HCT116 (cell line): ENCODE data around the gene ERAP2. TPM values are rescaled to one million over a fixed set of nuclear protein-coding genes. Genes with fewer than 3 reads are reported as not detected.

Experiments used
- ATAC-seq: fragments of 200-7000 bp; cut with Tn5 transposase; 2 replicates; pipeline ENCODE4 v1.9.1; 2020; ENCODE audit warnings: mild to moderate bottlenecking, moderate library complexity
- BruUV-seq: library from RNA; stranded (reverse); fragments of 400-500 nt; replicated peaks from 2 replicates; lab custom pipeline; 2021; lab: Mats Ljungman, UMichigan
- CTCF ChIA-PET: fragments of 300-600 bp; sonication (Branson Sonifier 250); formaldehyde crosslinking; loops from one replicate; lab custom pipeline; 2021; ENCODE audit warnings: antibody characterized with exemption; lab: Charles Lee
- POLR2A ChIA-PET: fragments of 300-600, 350-600 bp; sonication (Branson Sonifier 250); formaldehyde crosslinking; loops from one replicate; lab custom pipeline; 2021; ENCODE audit warnings: antibody characterized with exemption; lab: Charles Lee
- RAD21 ChIA-PET, 2 experiments: fragments of 300-600 bp; sonication (Branson Sonifier 250); formaldehyde crosslinking; loops; one replicate each; lab custom pipeline; 2023; ENCODE audit warnings: low total read pairs in 2 of 2; ENCODE audit not compliant: uncharacterized antibody in 2 of 2, unreplicated experiment in 2 of 2, low non-redundant PET in 1 of 2; lab: Charles Lee
- DNase-seq: peaks from one replicate; pipeline ENCODE4 v3.0.0-alpha.2; 2010; ENCODE audit warnings: low read depth, low spot score
- H2AFZ ChIP-seq: fragments of 200-600 bp; shearing (Covaris generic), sonication (generic); 2 replicates; pipeline ENCODE4 v1.6.1; 2017; ENCODE audit warnings: low read depth, mixed run types, mixed read lengths, antibody characterized with exemption, low read length; ENCODE audit not compliant: poor library complexity, severe bottlenecking
- H3K27ac ChIP-seq: 2 replicates; pipeline ENCODE4 v1.5.1; 2012; ENCODE audit warnings: low read depth, low read length
- H3K27me3 ChIP-seq: fragments of 200-600 bp; sonication (generic); 2 replicates; pipeline ENCODE4 v1.6.1; 2016; ENCODE audit warnings: mixed run types, low read length, mixed read lengths; ENCODE audit not compliant: insufficient read depth
- H3K36me3 ChIP-seq, 2 experiments: fragments of 200-500 bp in 1 of 2; fragments of 200-600 bp in 1 of 2; sonication (Bioruptor generic) in 1 of 2; sonication (generic) in 1 of 2; 2 replicates each; pipeline versions ENCODE4 v1.5.1 to v1.6.1; 2014 to 2016; ENCODE audit warnings: low read length in 2 of 2, inconsistent platforms in 1 of 2, mixed read lengths in 1 of 2, mixed run types in 1 of 2; ENCODE audit not compliant: insufficient read depth in 2 of 2, control insufficient read depth in 1 of 2
- H3K4me1 ChIP-seq, 2 experiments: fragments of 200-600 bp in 1 of 2; sonication (generic) in 1 of 2; 2 replicates each; pipeline versions ENCODE4 v1.5.1 to v1.6.1; 2012 to 2017; ENCODE audit warnings: low read length in 2 of 2, inconsistent platforms in 1 of 2, mild to moderate bottlenecking in 1 of 2, mixed read lengths in 1 of 2, mixed run types in 1 of 2, moderate library complexity in 1 of 2; ENCODE audit not compliant: insufficient read depth in 2 of 2, control insufficient read depth in 1 of 2
- H3K4me2 ChIP-seq: fragments of 200-600 bp; sonication (generic); 2 replicates; pipeline ENCODE4 v1.6.1; 2017; ENCODE audit warnings: mixed run types, low read length, mixed read lengths
- H3K4me3 ChIP-seq, 2 experiments: fragments of 200-600 bp in 1 of 2; sonication (generic) in 1 of 2; replicated peaks in 1 of 2; 2 replicates each; pipeline ENCODE4 v1.5.1; 2011 to 2016; ENCODE audit warnings: low read length in 2 of 2, control low read depth in 1 of 2, low read depth in 1 of 2, mild to moderate bottlenecking in 1 of 2, mixed read lengths in 1 of 2, mixed run types in 1 of 2
- H3K79me2 ChIP-seq: fragments of 200-600 bp; sonication (generic); 2 replicates; pipeline ENCODE4 v1.6.1; 2017; ENCODE audit warnings: mild to moderate bottlenecking, mixed run types, low read length, moderate library complexity, mixed read lengths; ENCODE audit not compliant: insufficient read depth
- H3K9ac ChIP-seq: fragments of 200-600 bp; sonication (generic); 2 replicates; pipeline ENCODE4 v1.6.1; 2016; ENCODE audit warnings: low read length, mixed read lengths
- H3K9me2 ChIP-seq: fragments of 200-600 bp; sonication (generic), shearing (Covaris generic); 2 replicates; pipeline ENCODE4 v1.6.1; 2017; ENCODE audit warnings: mixed run types, mild to moderate bottlenecking, moderate library complexity; ENCODE audit not compliant: insufficient read depth
- H3K9me3 ChIP-seq, 2 experiments: fragments of 200-500 bp in 1 of 2; fragments of 200-600 bp in 1 of 2; sonication (Bioruptor generic) in 1 of 2; sonication (generic) in 1 of 2; 2 replicates each; pipeline ENCODE4 v1.6.1; 2014 to 2017; ENCODE audit warnings: low read length in 2 of 2, mixed read lengths in 2 of 2, inconsistent platforms in 1 of 2, low read depth in 1 of 2, mild to moderate bottlenecking in 1 of 2, mixed run types in 1 of 2, moderate library complexity in 1 of 2; ENCODE audit not compliant: control insufficient read depth in 1 of 2, insufficient read depth in 1 of 2
- H4K20me1 ChIP-seq: fragments of 200-600 bp; sonication (generic), shearing (Covaris generic); 2 replicates; pipeline ENCODE4 v1.6.1; 2017; ENCODE audit warnings: mixed run types, mild to moderate bottlenecking, moderate library complexity; ENCODE audit not compliant: insufficient read depth
- CBX3 ChIP-seq: IDR thresholded peaks from 2 replicates; pipeline ENCODE4 v1.6.1; 2012; ENCODE audit warnings: low read depth
- CEBPB ChIP-seq: IDR thresholded peaks from 2 replicates; pipeline ENCODE4 v1.6.1; 2012; ENCODE audit warnings: low read depth
- ELF1 ChIP-seq: IDR thresholded peaks from 2 replicates; pipeline ENCODE4 v1.6.1; 2012; ENCODE audit warnings: low read depth, borderline replicate concordance
- EZH2 ChIP-seq: fragments of 200-600 bp; sonication (generic); IDR thresholded peaks from 2 replicates; pipeline ENCODE4 v1.6.1; 2017; ENCODE audit warnings: antibody characterized with exemption, mixed run types
- EZH2phosphoT487 ChIP-seq: fragments of 200-600 bp; IDR thresholded peaks from 2 replicates; pipeline ENCODE4 v1.6.1; 2018; ENCODE audit warnings: antibody characterized with exemption, borderline replicate concordance
- FOSL1 ChIP-seq: IDR thresholded peaks from 2 replicates; pipeline ENCODE4 v1.6.1; 2012; ENCODE audit warnings: low read depth
- JUND ChIP-seq: IDR thresholded peaks from 2 replicates; pipeline ENCODE4 v1.6.1; 2012
- MAX ChIP-seq: IDR thresholded peaks from 2 replicates; pipeline ENCODE4 v1.6.1; 2012
- POLR2AphosphoS5 ChIP-seq: IDR thresholded peaks from 2 replicates; pipeline ENCODE4 v1.6.1; 2011; ENCODE audit warnings: mild to moderate bottlenecking, low read depth, low read length, moderate library complexity
- RAD21 ChIP-seq: IDR thresholded peaks from 2 replicates; pipeline ENCODE4 v1.6.1; 2012; ENCODE audit warnings: low read depth, mild to moderate bottlenecking
- REST ChIP-seq: IDR thresholded peaks from 2 replicates; pipeline ENCODE4 v1.6.1; 2012; ENCODE audit warnings: low read depth
- SIN3A ChIP-seq: IDR thresholded peaks from 2 replicates; pipeline ENCODE4 v1.6.1; 2012; ENCODE audit warnings: low read depth
- SRF ChIP-seq: IDR thresholded peaks from 2 replicates; pipeline ENCODE4 v1.6.1; 2012; ENCODE audit warnings: low read depth
- TCF7L2 ChIP-seq: IDR thresholded peaks from 2 replicates; pipeline ENCODE4 v1.7.0; 2011; ENCODE audit warnings: borderline replicate concordance, inconsistent platforms; ENCODE audit not compliant: insufficient read depth, insufficient read length; ENCODE audit errors: extremely low read depth
- YY1 ChIP-seq: IDR thresholded peaks from 2 replicates; pipeline ENCODE4 v1.6.1; 2011; ENCODE audit warnings: low read length, low read depth, moderate library complexity, mild to moderate bottlenecking; ENCODE audit not compliant: insufficient replicate concordance; ENCODE audit errors: extremely low read depth
- ZFX ChIP-seq: fragments of 450-650 bp; IDR thresholded peaks from 2 replicates; pipeline ENCODE4 v1.6.1; 2017
- ZNF274 ChIP-seq: fragments of 200-500 bp; sonication (Bioruptor generic); IDR thresholded peaks from 2 replicates; pipeline ENCODE4 v1.6.1; 2014; ENCODE audit warnings: mild to moderate bottlenecking, low read depth, low read length, inconsistent platforms
- intact Hi-C: fragments of 100-400 bp; cut with micrococcal nuclease; formaldehyde crosslinking; loops from 2 replicates; pipeline ENCODE4 v1.10.0; 2022
- total RNA-seq: library from RNA; stranded (reverse); gene quantifications from one replicate; pipeline ENCODE4 v1.2.1, GENCODE V29; 2021; ENCODE audit not compliant: unreplicated experiment
- TF ChIP-seq, protein P1 (sequence below): IDR thresholded peaks from 2 replicates; pipeline ENCODE4 v1.6.1; 2012

Gene ERAP2
- total RNA-seq, 1 experiment from 2014 or later, result 2.2 TPM

DNA sequence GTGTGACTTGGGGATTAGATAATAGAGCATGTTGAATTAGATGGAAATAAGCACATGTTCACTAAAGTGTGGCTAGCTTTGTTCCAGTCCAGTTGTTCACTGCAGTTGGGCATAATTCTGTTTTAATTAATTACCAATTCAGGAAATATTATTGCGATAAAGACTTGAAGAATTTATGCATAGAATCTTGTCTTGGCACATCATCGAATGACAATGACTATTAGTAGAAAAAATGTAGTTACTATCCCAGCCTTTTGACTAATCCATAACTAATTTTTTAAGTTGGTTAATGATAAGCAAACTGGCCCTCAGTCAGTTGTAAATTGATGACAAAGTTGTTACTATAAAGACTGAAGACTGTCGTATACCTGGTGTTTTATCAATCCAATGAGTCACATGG lies 70.1 kb downstream of the ERAP2 start:
- TF ChIP-seq EZH2phosphoT487 (no peak), MAX (no peak)
- TF ChIP-seq, protein P1, sequence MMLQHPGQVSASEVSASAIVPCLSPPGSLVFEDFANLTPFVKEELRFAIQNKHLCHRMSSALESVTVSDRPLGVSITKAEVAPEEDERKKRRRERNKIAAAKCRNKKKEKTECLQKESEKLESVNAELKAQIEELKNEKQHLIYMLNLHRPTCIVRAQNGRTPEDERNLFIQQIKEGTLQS, result no peak
- TF ChIP-seq, all 23 proteins: peak for 0
- Histone ChIP-seq H2AFZ (no peak overlapping the region), H3K27ac (no peak overlapping the region), H3K9ac (no peak overlapping the region), H3K4me2 (no peak overlapping the region), H3K27me3 (no peaks in the 10 kb centered on the region), H3K4me1 (peaks cover 0 to 4% of the 10 kb centered on the region in 2 experiments; a peak in 1 of 4 replicates), H3K9me3 (no peaks in the 10 kb centered on the region), H3K9me2 (no peaks in the 10 kb centered on the region), H4K20me1 (no peaks in the 10 kb centered on the region), H3K4me3 (no peak overlapping the region), H3K79me2 (peaks cover 29% of the 10 kb centered on the region), H3K36me3 (no peaks in the 10 kb centered on the region)
- ATAC-seq (no peak), DNase-seq (no peak)
- intact Hi-C loops, result no loop called here
- no TSS peak for BruUV-seq
- RAD21 ChIA-PET, result no interaction called here
- CTCF ChIA-PET, result no interaction called here
- POLR2A ChIA-PET, result no interaction called here

GRCh38 chr5:96952118-96952750 lies 75.9 kb downstream of the ERAP2 start:
- H3K27me3 ChIP-seq, result no peaks in the 10 kb centered on the region
- DNase-seq (no peak), ATAC-seq (no peak)
- ChIA-PET CTCF (no interaction called here), RAD21 (no interaction called here), POLR2A (no interaction called here)
- no TSS peak for BruUV-seq
- H3K79me2 ChIP-seq, result peaks cover 38% of the 10 kb centered on the region
- H3K36me3 ChIP-seq, result no peaks in the 10 kb centered on the region
- no peaks in the 10 kb centered on the region for H3K4me1 ChIP-seq
- intact Hi-C loops, result no loop called here
- 0 out of 2 replicates have a peak, but pooled peaks cover 5% of the 10 kb centered on the region for H4K20me1 ChIP-seq
- TF ChIP-seq REST (no peak), ELF1 (no peak), POLR2AphosphoS5 (no peak), SRF (no peak), JUND (no peak), YY1 (no peak), SIN3A (no peak), CBX3 (no peak), ZNF274 (no peak), CEBPB (no peak), ZFX (no peak), RAD21 (no peak), FOSL1 (no peak), TCF7L2 (no peak), MAX (no peak), EZH2 (no peak)
- H3K4me2 ChIP-seq, result no peak overlapping the region
- no peak overlapping the region for H3K9ac ChIP-seq
- H3K9me3 ChIP-seq, result no peaks in the 10 kb centered on the region
- no peak overlapping the region for H3K4me3 ChIP-seq
- H3K27ac ChIP-seq, result no peak overlapping the region
- H2AFZ ChIP-seq, result no peak overlapping the region
- no peaks in the 10 kb centered on the region for H3K9me2 ChIP-seq
